Neuronal stem cell (in vitro differentiated cells): ENCODE measurements around the gene GAMT.

Experiments used
- DNase-seq: peaks from one replicate; pipeline ENCODE4 v3.0.0-alpha.2; 2013; ENCODE audit warnings: low spot score
- H2AFZ ChIP-seq: one replicate; pipeline ENCODE4 v1.6.1; 2013; ENCODE audit warnings: mild to moderate bottlenecking, low read length, inconsistent platforms
- H2AK5ac ChIP-seq: 2 replicates; pipeline ENCODE4 v1.6.1; 2013; ENCODE audit warnings: low read depth, mild to moderate bottlenecking, inconsistent platforms, low read length, moderate library complexity, mixed read lengths
- H2BK120ac ChIP-seq: 2 replicates; pipeline ENCODE4 v1.6.1; 2013; ENCODE audit warnings: low read depth, mild to moderate bottlenecking, inconsistent platforms, low read length, moderate library complexity, mixed read lengths
- H2BK12ac ChIP-seq: one replicate; pipeline ENCODE4 v1.6.1; 2013; ENCODE audit warnings: low read length, inconsistent platforms
- H2BK15ac ChIP-seq: 2 replicates; pipeline ENCODE4 v1.6.1; 2013; ENCODE audit warnings: mild to moderate bottlenecking, low read length, inconsistent platforms, mixed read lengths
- H2BK5ac ChIP-seq: one replicate; pipeline ENCODE4 v1.6.1; 2013; ENCODE audit warnings: inconsistent platforms, mild to moderate bottlenecking, low read length, moderate library complexity
- H3K14ac ChIP-seq: one replicate; pipeline ENCODE4 v1.6.1; 2013; ENCODE audit warnings: low read length, inconsistent platforms
- H3K18ac ChIP-seq: 2 replicates; pipeline ENCODE4 v1.6.1; 2013; ENCODE audit warnings: low read length, inconsistent platforms
- H3K23ac ChIP-seq: 2 replicates; pipeline ENCODE4 v1.6.1; 2013; ENCODE audit warnings: low read depth, mild to moderate bottlenecking, mixed read lengths, low read length, inconsistent platforms; ENCODE audit not compliant: poor library complexity
- H3K27ac ChIP-seq: replicated peaks from 3 replicates; pipeline ENCODE4 v1.5.1; 2013; ENCODE audit warnings: low read length, inconsistent platforms
- H3K27me3 ChIP-seq, 3 experiments: 2 replicates each; pipeline ENCODE4 v1.6.1; 2013; ENCODE audit warnings: low read length in 3 of 3, mild to moderate bottlenecking in 2 of 3, inconsistent platforms in 1 of 3, low read depth in 1 of 3, mixed read lengths in 1 of 3, moderate library complexity in 1 of 3; ENCODE audit not compliant: control insufficient read depth in 3 of 3, insufficient read depth in 3 of 3
- H3K36me3 ChIP-seq, 2 donors: replicated peaks in 1 of 2; 2 replicates each; pipeline ENCODE4 v1.6.1; 2013; ENCODE audit warnings: low read length in 2 of 2; ENCODE audit not compliant: control insufficient read depth in 2 of 2, insufficient read depth in 2 of 2
- H3K4ac ChIP-seq: 2 replicates; pipeline ENCODE4 v1.6.1; 2013; ENCODE audit warnings: inconsistent platforms, mild to moderate bottlenecking, low read length, moderate library complexity
- H3K4me1 ChIP-seq, 2 donors: 1 replicate in 1 of 2; 2 replicates in 1 of 2; pipeline ENCODE4 v1.6.1; 2013; ENCODE audit warnings: low read length in 2 of 2, low read depth in 1 of 2; ENCODE audit not compliant: control insufficient read depth in 2 of 2, insufficient read depth in 1 of 2
- H3K4me2 ChIP-seq: one replicate; pipeline ENCODE4 v1.6.1; 2013; ENCODE audit warnings: mild to moderate bottlenecking, low read length, inconsistent platforms; ENCODE audit not compliant: insufficient read depth, poor library complexity, severe bottlenecking
- H3K4me3 ChIP-seq, 2 donors: 2 replicates each; pipeline ENCODE4 v1.5.1; 2013; ENCODE audit warnings: low read length in 2 of 2, mild to moderate bottlenecking in 2 of 2, inconsistent platforms in 1 of 2, moderate library complexity in 1 of 2
- H3K79me1 ChIP-seq: one replicate; pipeline ENCODE4 v1.6.1; 2013; ENCODE audit warnings: low read depth, mild to moderate bottlenecking, inconsistent platforms, low read length, moderate library complexity
- H3K9ac ChIP-seq: one replicate; pipeline ENCODE4 v1.6.1; 2013; ENCODE audit warnings: mild to moderate bottlenecking, low read depth, low read length, inconsistent platforms; ENCODE audit not compliant: poor library complexity
- H3K9me3 ChIP-seq, 2 donors: replicated peaks in 1 of 2; 2 replicates each; pipeline versions ENCODE3 to v1.6.1; 2013; ENCODE audit warnings: low read length in 2 of 2, mild to moderate bottlenecking in 2 of 2, inconsistent platforms in 1 of 2, low read depth in 1 of 2, mixed read lengths in 1 of 2, moderate library complexity in 1 of 2; ENCODE audit not compliant: control insufficient read depth in 2 of 2, insufficient read depth in 1 of 2
- H4K8ac ChIP-seq: one replicate; pipeline ENCODE4 v1.6.1; 2013; ENCODE audit warnings: low read depth, mild to moderate bottlenecking, inconsistent platforms, low read length, moderate library complexity
- H4K91ac ChIP-seq: one replicate; pipeline ENCODE4 v1.6.1; 2013; ENCODE audit warnings: low read length, low read depth, mild to moderate bottlenecking, inconsistent platforms; ENCODE audit not compliant: poor library complexity
- WGBS, 2 donors: extraction: QIAGEN DNeasy Blood & Tissue Kit; methylation state at CpG; one replicate each; pipeline ENCODE4 v1.1.7; 2013; ENCODE audit warnings: missing lambda C conversion rate in 2 of 2, mixed read lengths in 1 of 2; ENCODE audit not compliant: insufficient read length in 2 of 2, insufficient replicate concordance in 1 of 2; ENCODE audit errors: extremely low coverage in 2 of 2; 5-methylcytosine and 5-hydroxymethylcytosine counted together

Gene GAMT

DNA sequence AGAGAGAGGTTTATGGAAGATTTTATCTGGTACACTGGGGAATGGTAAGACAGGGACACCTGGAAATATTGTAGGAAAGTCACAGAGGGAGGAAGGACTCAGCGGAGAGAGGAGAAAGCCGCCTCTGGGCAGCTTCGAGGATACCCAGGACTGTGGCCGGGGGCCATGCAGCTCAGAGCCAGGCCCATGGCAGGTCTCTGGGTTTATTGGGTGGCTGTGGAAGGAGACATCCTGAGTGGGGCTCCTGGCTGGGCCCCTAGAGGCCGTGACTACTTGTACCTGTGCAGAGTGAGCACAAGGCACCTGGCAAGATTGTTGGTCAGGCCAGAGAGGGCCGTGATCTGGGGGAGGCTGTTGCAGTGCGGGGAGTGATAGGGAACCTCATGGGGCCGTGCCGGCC lies 9.4 kb upstream of the GAMT start:
- peak overlapping the region; percentile 21 for H3K9ac ChIP-seq
- peaks cover 18 to 51% of the 10 kb centered on the region in 2 donors for H3K36me3 ChIP-seq
- DNase-seq: no peak
- peak overlapping the region; percentile 53 for H2AK5ac ChIP-seq
- no peak overlapping the region for H2AFZ ChIP-seq
- no peak overlapping the region for H2BK5ac ChIP-seq
- H3K79me1 ChIP-seq: peaks cover 41% of the 10 kb centered on the region
- H3K23ac ChIP-seq: peak overlapping the region; percentile 86
- H3K18ac ChIP-seq: no peak overlapping the region
- no peak overlapping the region for H3K4me2 ChIP-seq
- no peak overlapping the region for H3K4me3 ChIP-seq
- no peak overlapping the region for H2BK15ac ChIP-seq
- H2BK12ac ChIP-seq: no peak overlapping the region
- H4K91ac ChIP-seq: no peak overlapping the region
- H3K27ac ChIP-seq: no peak overlapping the region
- no peak overlapping the region for H4K8ac ChIP-seq
- H2BK120ac ChIP-seq: no peak overlapping the region
- no CpG with 5 or more reads among the region's 9 CpGs for WGBS, 2 donors
- H3K4ac ChIP-seq: no peak overlapping the region
- no peaks in the 10 kb centered on the region for H3K27me3 ChIP-seq
- H3K14ac ChIP-seq: no peak overlapping the region
- H3K4me1 ChIP-seq: peaks cover 19 to 27% of the 10 kb centered on the region in 2 donors
- no peaks in the 10 kb centered on the region for H3K9me3 ChIP-seq

DNA sequence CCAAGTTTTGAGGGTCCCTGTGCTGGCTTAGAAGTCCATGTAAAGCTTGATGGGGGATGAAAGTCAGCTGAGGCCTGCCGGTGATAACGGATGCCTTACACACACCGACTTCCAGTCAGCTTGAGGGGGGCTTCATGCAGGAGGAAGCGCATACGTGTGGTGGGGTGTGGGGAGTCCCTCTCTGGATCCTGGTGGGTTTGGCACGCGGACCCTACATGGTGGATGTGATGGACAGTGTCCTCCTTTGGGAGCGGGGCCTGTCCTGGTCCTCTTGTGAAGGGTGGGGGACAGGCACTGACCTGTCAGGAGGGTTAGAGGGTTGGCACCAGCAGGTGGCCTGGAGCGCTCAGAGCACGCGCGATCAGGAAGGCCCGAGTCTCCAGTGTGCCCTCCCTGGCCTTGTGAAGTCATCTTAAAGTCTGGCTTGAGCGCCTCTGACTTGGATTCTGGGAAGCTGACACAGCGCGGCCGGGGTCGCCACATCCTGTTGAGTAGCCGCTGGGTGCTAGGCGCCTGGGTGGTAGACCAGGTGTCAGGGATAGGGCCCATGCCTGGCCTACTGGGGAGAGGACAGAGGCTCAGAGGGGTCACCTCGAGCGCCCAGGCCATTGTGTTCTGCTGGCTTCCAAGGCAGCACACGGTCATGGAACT lies 8.9 kb upstream of the GAMT start:
- no CpG with 5 or more reads among the region's 23 CpGs for WGBS, 2 donors
- H2BK12ac ChIP-seq: no peak overlapping the region
- H3K79me1 ChIP-seq: peaks cover 38% of the 10 kb centered on the region
- H2BK5ac ChIP-seq: no peak overlapping the region
- H3K27ac ChIP-seq: no peak overlapping the region
- no peak overlapping the region for H2AFZ ChIP-seq
- no peak overlapping the region for H3K18ac ChIP-seq
- H2BK15ac ChIP-seq: no peak overlapping the region
- peaks cover 18 to 51% of the 10 kb centered on the region in 2 donors for H3K36me3 ChIP-seq
- peak overlapping the region; percentile 53 for H2AK5ac ChIP-seq
- DNase-seq: no peak
- H3K23ac ChIP-seq: no peak overlapping the region
- no peak overlapping the region for H2BK120ac ChIP-seq
- no peak overlapping the region for H4K8ac ChIP-seq
- peak overlapping the region in 1 of 2 donors; percentile 7 for H3K4me3 ChIP-seq
- peaks cover 16 to 22% of the 10 kb centered on the region in 2 donors for H3K4me1 ChIP-seq
- no peak overlapping the region for H3K4me2 ChIP-seq
- no peak overlapping the region for H3K4ac ChIP-seq
- no peak overlapping the region for H4K91ac ChIP-seq
- H3K9me3 ChIP-seq: no peaks in the 10 kb centered on the region
- no peak overlapping the region for H3K14ac ChIP-seq
- H3K9ac ChIP-seq: no peak overlapping the region
- H3K27me3 ChIP-seq: no peaks in the 10 kb centered on the region

DNA sequence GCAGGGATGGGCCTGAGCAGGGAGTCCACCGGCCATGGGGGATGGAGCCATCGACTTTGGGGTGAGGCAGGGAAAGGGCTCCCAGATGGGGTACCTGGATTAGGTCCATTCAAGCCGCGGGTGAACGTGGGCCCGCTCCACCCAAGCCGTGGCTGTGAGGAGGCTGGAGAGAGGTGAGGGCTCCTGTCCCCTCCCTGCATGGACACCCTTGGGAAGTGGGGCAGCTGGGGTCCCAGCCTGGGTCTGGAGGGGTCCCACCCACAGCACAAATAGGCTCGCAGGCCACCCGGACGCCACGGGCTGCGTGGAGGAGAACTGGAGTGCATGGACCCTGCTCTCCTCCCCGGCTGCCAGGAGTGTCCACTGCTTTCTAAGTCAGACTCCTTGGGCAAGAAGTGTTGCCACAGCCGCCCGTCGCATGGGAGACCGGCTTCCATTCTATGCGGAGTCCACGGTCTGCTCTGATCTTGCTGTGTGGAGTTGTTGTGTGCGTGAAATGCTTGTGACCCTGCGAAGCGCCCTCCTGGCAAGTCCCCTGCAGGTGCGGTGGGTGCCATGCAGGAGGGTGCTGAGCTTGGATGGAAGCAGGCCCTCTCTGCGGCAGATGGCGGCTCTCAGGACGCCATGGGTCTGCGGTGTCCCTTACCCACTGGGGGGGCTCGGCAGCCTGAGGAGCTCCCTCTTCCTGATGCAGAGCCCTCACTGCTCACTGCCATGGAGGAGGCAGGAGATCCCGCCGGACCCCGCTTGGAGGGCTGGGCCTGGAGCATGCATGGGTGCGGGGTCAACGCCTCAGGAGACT lies 8.1 kb upstream of the GAMT start:
- Histone ChIP-seq H3K4ac (no peak overlapping the region), H2BK120ac (no peak overlapping the region), H2AK5ac (no peak overlapping the region), H3K18ac (no peak overlapping the region), H3K9ac (peak overlapping the region; percentile 75), H3K9me3 (no peaks in the 10 kb centered on the region), H3K4me1 (peaks cover 12 to 16% of the 10 kb centered on the region in 2 donors), H3K27me3 (no peaks in the 10 kb centered on the region), H4K91ac (no peak overlapping the region), H3K79me1 (peaks cover 38% of the 10 kb centered on the region), H3K23ac (peak overlapping the region; percentile 83), H2BK15ac (no peak overlapping the region), H3K36me3 (peaks cover 18 to 51% of the 10 kb centered on the region in 2 donors), H2AFZ (no peak overlapping the region), H2BK5ac (no peak overlapping the region), H2BK12ac (no peak overlapping the region), H4K8ac (no peak overlapping the region), H3K14ac (no peak overlapping the region), H3K27ac (no peak overlapping the region), H3K4me3 (peak overlapping the region; percentile 70 to 92), H3K4me2 (peak overlapping the region; percentile 95)
- no peak for DNase-seq
- no CpG with 5 or more reads among the region's 33 CpGs for whole genome bisulfite sequencing, 2 donors
